GM12873 (cell line): ENCODE measurements around the gene RUBCNL.

Experiments used
- CTCF ChIP-seq: IDR thresholded peaks from 2 replicates; pipeline ENCODE4 v1.5.1; 2012; ENCODE audit warnings: low read depth, mild to moderate bottlenecking, moderate library complexity, low read length, control low read depth; ENCODE audit not compliant: insufficient read depth; ENCODE audit errors: missing control alignments

The RUBCNL gene

GRCh38 chr13:46383383-46383782, 3.7 kb downstream of the RUBCNL start:
- TF ChIP-seq CTCF: no peak

DNA sequence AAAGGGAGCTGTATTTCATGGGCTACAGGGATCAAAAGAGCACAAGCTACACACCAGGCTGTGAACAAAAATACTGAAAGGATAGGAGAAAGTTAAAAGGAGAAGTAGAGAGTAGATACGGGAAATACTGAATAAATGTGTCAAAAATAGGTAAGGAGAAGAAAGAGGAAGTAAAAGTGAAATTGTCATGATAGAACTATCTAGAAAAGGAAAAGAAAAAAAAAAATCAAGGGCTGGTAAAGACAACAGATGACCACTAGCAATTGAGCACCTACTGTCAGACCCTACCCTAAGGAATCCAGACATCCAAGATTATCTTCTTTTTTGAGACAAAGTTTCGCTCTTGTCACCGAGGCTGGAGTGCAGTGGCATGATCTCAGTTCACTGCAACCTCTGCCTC, 4.8 kb downstream of the RUBCNL start:
- no peak for TF ChIP-seq CTCF

- TF ChIP-seq CTCF: no peak
Observed at GRCh38 chr13:46380242-46380641, 6.8 kb downstream of the RUBCNL start.

- no peak for TF ChIP-seq CTCF
Observed at GRCh38 chr13:46379611-46380010, 7.4 kb downstream of the RUBCNL start.

DNA sequence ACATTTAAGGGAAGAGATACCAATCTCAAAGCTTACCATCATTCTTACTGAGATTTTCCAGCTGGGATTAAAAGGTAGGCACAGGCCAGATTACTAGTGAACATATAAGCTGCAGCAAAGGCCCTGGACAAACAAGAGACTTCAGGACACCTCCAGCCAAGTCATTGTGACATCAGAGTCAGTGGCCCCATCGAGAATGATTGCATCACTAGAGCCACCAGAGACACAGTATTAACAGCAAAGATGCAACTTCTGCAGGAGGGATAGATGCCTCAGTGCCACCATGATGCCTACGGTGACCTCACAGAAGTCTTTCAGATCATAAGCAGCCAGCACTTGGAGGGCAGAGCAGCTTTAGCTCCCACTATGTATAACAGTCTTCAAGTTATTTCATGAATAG, 8.6 kb downstream of the RUBCNL start:
- no peak for TF ChIP-seq CTCF

DNA sequence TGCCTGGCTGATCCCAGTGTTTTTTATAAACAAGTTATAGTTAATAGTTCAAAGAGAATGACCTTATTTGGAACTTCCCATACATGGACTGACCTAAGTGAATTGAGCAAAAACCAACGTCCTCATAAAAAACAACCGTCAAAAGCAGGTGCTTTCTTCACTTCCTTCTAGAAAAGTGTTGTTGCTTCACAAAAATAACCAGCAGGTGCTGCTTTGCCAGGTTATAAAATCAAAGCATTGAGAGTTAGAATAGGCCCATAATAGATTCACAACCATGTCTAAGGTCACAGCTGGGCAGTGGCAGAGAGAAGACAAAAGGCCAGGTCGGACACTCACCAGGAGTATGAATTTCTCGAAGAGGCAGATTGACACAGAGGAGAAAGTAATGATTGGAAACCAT, 9.5 kb downstream of the RUBCNL start:
- TF ChIP-seq CTCF: peak; percentile 14

- no peak for TF ChIP-seq CTCF
Observed at GRCh38 chr13:46374710-46375109, 12.3 kb downstream of the RUBCNL start.
